Prostate gland (tissue), 2 donors: ENCODE data around the gene FHIT. TPM values are rescaled to one million over a fixed set of nuclear protein-coding genes. Genes with fewer than 3 reads are reported as not detected.

Source experiments
- DNase-seq: peaks from one replicate; pipeline ENCODE4 v3.0.0-alpha.2; 2019; ENCODE audit warnings: low spot score
- H3K27ac ChIP-seq, 2 donors: fragments of 200-600 bp; sonication (generic); 2 replicates each; pipeline ENCODE4 v1.5.1; 2017 to 2019
- H3K27me3 ChIP-seq: fragments of 200-600 bp; sonication (generic); replicated peaks from 2 replicates; pipeline ENCODE4 v1.5.1; 2019; ENCODE audit not compliant: insufficient read depth
- H3K36me3 ChIP-seq, 2 donors: fragments of 200-600 bp; sonication (generic); 1 replicate in 1 of 2; 2 replicates in 1 of 2; pipeline versions ENCODE4 v1.5.1 to v1.8.1; 2017 to 2019
- H3K4me1 ChIP-seq: fragments of 200-600 bp; sonication (generic); replicated peaks from 2 replicates; pipeline ENCODE4 v1.5.1; 2019
- H3K4me3 ChIP-seq, 2 donors: fragments of 200-600 bp; sonication (generic); 2 replicates each; pipeline ENCODE4 v1.5.1; 2017 to 2019
- H3K9me3 ChIP-seq: fragments of 200-600 bp; sonication (generic); 2 replicates; pipeline ENCODE4 v1.5.1; 2017
- CTCF ChIP-seq, 4 experiments: fragments of 200-600 bp in 2 of 4; fragments of 450-650 bp in 2 of 4; sonication (generic) in 2 of 4; IDR thresholded peaks; 1 replicate in 3 of 4; 2 replicates in 1 of 4; pipeline ENCODE4 v1.5.1; 2016 to 2019; ENCODE audit warnings: antibody characterized with exemption in 4 of 4, mild to moderate bottlenecking in 2 of 4, moderate library complexity in 2 of 4
- POLR2A ChIP-seq: fragments of 450-650 bp; IDR thresholded peaks from one replicate; pipeline ENCODE4 v1.6.1; 2016; ENCODE audit warnings: antibody characterized with exemption, mild to moderate bottlenecking
- POLR2AphosphoS5 ChIP-seq: sonication (generic); formaldehyde crosslinking; IDR thresholded peaks from one replicate; pipeline ENCODE4 v1.6.1; 2017; ENCODE audit warnings: antibody characterized with exemption
- WGBS: methylation state at CpG from one replicate; pipeline ENCODE4 v1.1.5; 2018; 5-methylcytosine and 5-hydroxymethylcytosine counted together
- intact Hi-C: fragments of 100-400 bp; cut with DNase I; formaldehyde crosslinking; loops from one replicate; pipeline ENCODE4 v1.14.2; 2022
- total RNA-seq, 2 donors: library from RNA; depleted of rRNA; stranded (reverse); fragments of >200 nt; gene quantifications; one replicate each; pipeline ENCODE4 v1.1.0, GENCODE V29; 2016

FHIT gene
- total RNA-seq, 2 donors from 2014 or later = 6.4 to 10.4 TPM

- Histone ChIP-seq H3K36me3 (no peaks in the 10 kb centered on the region), H3K27me3 (no peaks in the 10 kb centered on the region), H3K27ac (no peak overlapping the region), H3K4me3 (no peak overlapping the region), H3K9me3 (no peaks in the 10 kb centered on the region), H3K4me1 (no peaks in the 10 kb centered on the region)
- intact Hi-C loops = no loop called here
- WGBS = 10% methylated on average over 1 of the region's 1 CpG
- DNase-seq = no peak
- TF ChIP-seq POLR2AphosphoS5 = no peak
- no peak for TF ChIP-seq CTCF (IDR thresholded peaks at IDR 0.05)
- TF ChIP-seq POLR2A = no peak
These were observed 787.6 kb downstream of the FHIT start for GRCh38 chr3:60463685-60464084.

- H3K9me3 ChIP-seq = no peaks in the 10 kb centered on the region
- no peaks in the 10 kb centered on the region for H3K36me3 ChIP-seq
- H3K4me3 ChIP-seq = no peak overlapping the region
- H3K27ac ChIP-seq = no peak overlapping the region
- no peak for DNase-seq
- H3K4me1 ChIP-seq = no peaks in the 10 kb centered on the region
- 60% methylated on average over 4 of the region's 4 CpGs for whole genome bisulfite sequencing
- H3K27me3 ChIP-seq = no peaks in the 10 kb centered on the region
- TF ChIP-seq CTCF (IDR thresholded peaks at IDR 0.05) = no peak
- no peak for TF ChIP-seq POLR2AphosphoS5
- no peak for TF ChIP-seq POLR2A
- intact Hi-C loops = no loop called here
These were observed 790.0 kb downstream of the FHIT start for GRCh38 chr3:60461267-60461666.

GRCh38 chr3:60456180-60456579 lies 795.1 kb downstream of the FHIT start:
- WGBS = 52% methylated on average over 2 of the region's 2 CpGs
- H3K4me1 ChIP-seq = no peaks in the 10 kb centered on the region
- intact Hi-C loops = no loop called here
- H3K9me3 ChIP-seq = no peaks in the 10 kb centered on the region
- no peaks in the 10 kb centered on the region for H3K27me3 ChIP-seq
- no peak for DNase-seq
- H3K36me3 ChIP-seq = no peaks in the 10 kb centered on the region
- TF ChIP-seq POLR2AphosphoS5 = no peak
- no peak for TF ChIP-seq CTCF (IDR thresholded peaks at IDR 0.05)
- TF ChIP-seq POLR2A = no peak
- H3K4me3 ChIP-seq = no peak overlapping the region
- no peak overlapping the region for H3K27ac ChIP-seq

- H3K27ac ChIP-seq = no peak overlapping the region
- H3K36me3 ChIP-seq = no peaks in the 10 kb centered on the region
- no peaks in the 10 kb centered on the region for H3K4me1 ChIP-seq
- TF ChIP-seq POLR2A = no peak
- no peak for TF ChIP-seq POLR2AphosphoS5
- TF ChIP-seq CTCF (IDR thresholded peaks at IDR 0.05) = no peak
- H3K4me3 ChIP-seq = no peak overlapping the region
- no peaks in the 10 kb centered on the region for H3K9me3 ChIP-seq
- DNase-seq = no peak
- 74% methylated on average over 3 of the region's 3 CpGs for WGBS
- no peaks in the 10 kb centered on the region for H3K27me3 ChIP-seq
- intact Hi-C loops = no loop called here
These were observed 797.9 kb downstream of the FHIT start for GRCh38 chr3:60453326-60453725.

- Histone ChIP-seq H3K4me3 (no peak overlapping the region), H3K9me3 (no peaks in the 10 kb centered on the region), H3K4me1 (no peaks in the 10 kb centered on the region), H3K36me3 (no peaks in the 10 kb centered on the region), H3K27me3 (no peaks in the 10 kb centered on the region), H3K27ac (no peak overlapping the region)
- intact Hi-C loops = no loop called here
- TF ChIP-seq POLR2AphosphoS5 (peak; percentile 47), CTCF (IDR thresholded peaks at IDR 0.05) (no peak), POLR2A (no peak)
- DNase-seq = no peak
- WGBS = 21% methylated on average over 3 of the region's 3 CpGs
These were observed 802.6 kb downstream of the FHIT start for GRCh38 chr3:60448696-60449095.
